Activated T-cell treated with anti-CD3 and anti-CD28 coated beads, Interleukin-2, amount 50 U/mL, for 1 hour (primary cell): ENCODE measurements around the gene NOS3.
A peak's percentile ranks its signal among the peaks of the same experiment; 100 is the strongest.
"Not testable (repeated sequence)": the region's sequence is repeated elsewhere in the genome, so short reads cannot be mapped to it uniquely, and the experiment has no call there.

Experiments
- DNase-seq: peaks from one replicate; pipeline ENCODE4 v3.0.0-alpha.2; 2020

NOS3 gene

GRCh38 chr7:151019130-151019447 is 28.3 kb downstream of the NOS3 start:
- no peak for DNase-seq

- no peak for DNase-seq
Observed at GRCh38 chr7:151020231-151020630, 29.4 kb downstream of the NOS3 start.

GRCh38 chr7:151023232-151023631 is 32.4 kb downstream of the NOS3 start:
- no peak for DNase-seq

- DNase-seq: no peak
Observed at GRCh38 chr7:151024435-151025056, 33.7 kb downstream of the NOS3 start, which contains the start of gene ATG9B. TSS of gene ATG9B (minus strand) at chr7:151024494. CDS start at chr7:151024423, 71 bp downstream.

- DNase-seq: no peak
Observed at GRCh38 chr7:151025924-151026671, 35.3 kb downstream of the NOS3 start.

GRCh38 chr7:151026771-151027727 is 36.2 kb downstream of the NOS3 start:
- not testable (repeated sequence) for DNase-seq

GRCh38 chr7:151027728-151028130 is 36.9 kb downstream of the NOS3 start:
- DNase-seq: not testable (repeated sequence)

- DNase-seq: peak; percentile 97
Observed at GRCh38 chr7:151028131-151028947, 37.5 kb downstream of the NOS3 start, which contains the start of gene ABCB8. TSS of gene ABCB8 (plus strand) at chr7:151028450. CDS start at chr7:151028516, 66 bp downstream.

GRCh38 chr7:151028948-151029501 is 38.2 kb downstream of the NOS3 start:
- no peak for DNase-seq

GRCh38 chr7:151031011-151031410 is 40.2 kb downstream of the NOS3 start:
- DNase-seq: no peak

GRCh38 chr7:151032936-151033863 is 42.4 kb downstream of the NOS3 start:
- no peak for DNase-seq

GRCh38 chr7:151033864-151034249 is 43.0 kb downstream of the NOS3 start:
- DNase-seq: no peak

- no peak for DNase-seq
Observed at GRCh38 chr7:151034312-151035025, 43.7 kb downstream of the NOS3 start.

GRCh38 chr7:151035026-151035717 is 44.4 kb downstream of the NOS3 start:
- DNase-seq: no peak

GRCh38 chr7:151035902-151036301 is 45.1 kb downstream of the NOS3 start:
- no peak for DNase-seq

- peak; percentile 54 for DNase-seq
Observed at GRCh38 chr7:151038951-151039849, 48.4 kb downstream of the NOS3 start.

GRCh38 chr7:151039850-151040548 is 49.2 kb downstream of the NOS3 start:
- no peak for DNase-seq
